K562 (cell line): ENCODE measurements around the gene EDARADD. TPM values are rescaled to one million over a fixed set of nuclear protein-coding genes. Genes with fewer than 3 reads are reported as not detected.
A peak's percentile ranks its signal among the peaks of the same experiment; 100 is the strongest.

Experiments used
- E2F3 ChIP-seq: fragments of 250-450 bp; sonication (Bioruptor Pico); IDR thresholded peaks from 2 replicates; pipeline ENCODE4 v1.4.0; 2020; ENCODE audit warnings: mild to moderate bottlenecking
- NBN ChIP-seq: fragments of 450-650 bp; IDR thresholded peaks from 2 replicates; pipeline ENCODE4 v1.6.1; 2016; ENCODE audit warnings: low read depth, mild to moderate bottlenecking
- PYGO2 ChIP-seq: fragments of 450-650 bp; IDR thresholded peaks from 2 replicates; pipeline ENCODE4 v1.6.1; 2016; ENCODE audit warnings: mild to moderate bottlenecking, missing genetic modification characterization, moderate library complexity, missing compliant biosample characterization
- SFPQ ChIP-seq: fragments of 200-400 bp; formaldehyde crosslinking; IDR thresholded peaks from 2 replicates; pipeline ENCODE4 v1.6.1; 2017; ENCODE audit warnings: mild to moderate bottlenecking, low read depth, low read length, moderate library complexity
- SMAD4 ChIP-seq: fragments of 250-450 bp; sonication (Bioruptor Pico); conservative IDR thresholded peaks from 2 replicates; pipeline ENCODE4 v1.8.0; 2021; ENCODE audit warnings: inconsistent platforms, mild to moderate bottlenecking, moderate library complexity
- VEZF1 ChIP-seq: fragments of 200-800 bp; sonication (Bioruptor generic); IDR thresholded peaks from 2 replicates; pipeline ENCODE4 v1.6.1; 2017; ENCODE audit warnings: missing genetic modification characterization, missing compliant biosample characterization
- ZBTB11 ChIP-seq, 3 experiments: fragments of 200-800 bp in 1 of 3; fragments of 250-450 bp in 1 of 3; fragments of 450-650 bp in 1 of 3; sonication (Bioruptor Pico) in 1 of 3; sonication (Bioruptor generic) in 1 of 3; formaldehyde crosslinking in 1 of 3; IDR thresholded peaks; 2 replicates each; pipeline versions ENCODE4 v1.6.1 to v1.8.0; 2016 to 2022; ENCODE audit warnings: mild to moderate bottlenecking in 2 of 3, missing genetic modification characterization in 2 of 3, missing compliant biosample characterization in 1 of 3, moderate library complexity in 1 of 3
- ZNF589 ChIP-seq: fragments of 200-800 bp; sonication (Bioruptor generic); IDR thresholded peaks from 2 replicates; pipeline ENCODE4 v1.6.1; 2016; ENCODE audit warnings: low read depth, missing genetic modification characterization, missing compliant biosample characterization
- polyA plus RNA-seq, 8 experiments: library from polyadenylated mRNA; depleted of rRNA in 4 of 8; stranded (reverse) in 5 of 8; unstranded in 3 of 8; fragments of >200 nt; fragmentation: Nextera tagmentation in 2 of 8; fragmentation: Illumina TruSeq in 1 of 8; extraction: Ambion mirVana in 2 of 8; extraction: Trizol in 1 of 8; gene quantifications; 2 replicates each; pipeline versions ENCODE4 v1.2.1 to v1.2.3, GENCODE V29; 2011 to 2014; ENCODE audit warnings: inconsistent platforms in 1 of 8, missing spikeins in 1 of 8
- total RNA-seq, 7 experiments: library from RNA; depleted of rRNA in 6 of 7; stranded (reverse); fragments of >200 nt in 6 of 7; fragmentation: Illumina TruSeq in 2 of 7; extraction: Trizol in 2 of 7; gene quantifications; 2 replicates each; pipeline versions ENCODE4 v1.2.1 to v1.2.3, GENCODE V29; 2011 to 2021; ENCODE audit warnings: low replicate concordance in 1 of 7
- TF ChIP-seq, protein P1 (sequence below), 2 experiments: fragments of 450-650 bp; IDR thresholded peaks; 2 replicates each; pipeline ENCODE4 v1.6.1; 2016; ENCODE audit warnings: mild to moderate bottlenecking in 2 of 2, borderline replicate concordance in 1 of 2, low read depth in 1 of 2, moderate library complexity in 1 of 2

Gene EDARADD
- total and polyA plus RNA-seq, 9 of the 15 experiments (the other 6 are each of a cell fraction or from before 2014, with no cell fraction given): 0.46 to 32.4 (median 20.6) TPM

DNA sequence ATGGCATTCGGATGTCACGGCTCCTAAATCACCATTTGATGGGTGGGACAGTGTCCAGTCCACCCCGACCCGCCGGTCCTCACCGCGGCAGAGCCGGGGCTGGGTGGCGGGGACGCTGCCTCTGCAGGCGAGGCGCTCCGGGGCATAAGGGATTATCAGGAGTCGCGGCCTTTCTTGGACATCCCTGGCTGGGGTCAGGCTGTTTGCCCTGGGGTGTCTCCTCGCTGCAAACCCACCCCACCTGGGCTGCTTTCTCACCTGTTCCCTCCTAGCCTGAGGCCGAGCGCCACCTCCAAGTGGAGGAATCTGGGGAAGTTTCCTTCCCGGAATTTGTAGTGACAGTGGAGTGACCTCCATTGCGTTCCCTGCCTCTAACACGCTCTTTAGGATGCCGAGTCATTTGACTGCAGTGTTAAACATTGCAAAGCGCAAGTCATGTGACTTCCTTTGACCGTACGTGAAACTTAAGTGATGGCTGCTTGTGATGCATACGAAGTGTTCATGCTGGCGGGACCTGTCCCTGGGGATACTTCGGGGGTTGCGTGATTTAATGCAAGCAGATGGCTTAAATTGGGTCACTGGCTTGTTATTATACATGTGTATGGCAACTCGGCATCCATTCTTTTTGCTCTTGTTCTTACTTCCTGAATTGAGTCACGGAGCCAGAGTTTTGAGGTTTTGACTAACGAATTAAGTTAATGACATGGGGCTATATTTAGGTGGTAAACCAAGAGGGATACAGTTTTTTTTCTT, 130.2 kb downstream of the EDARADD start (continued):
- TF ChIP-seq VEZF1 (no peak), SMAD4 (CRISPR knock-in tag) (no peak), ZNF589 (CRISPR knock-in tag) (peak; percentile 29; the same call in 1 of the 2 replicates), SFPQ (no peak), NBN (peak; percentile 60; the same call in 1 of the 2 replicates), E2F3 (CRISPR knock-in tag) (no peak), ZBTB11 (CRISPR knock-in tag; IDR thresholded peaks at IDR 0.05) (peak in 1 of 3 experiments; percentile 66; a peak in 2 of 6 replicates), PYGO2 (tag) (no peak)
- TF ChIP-seq, protein P1, sequence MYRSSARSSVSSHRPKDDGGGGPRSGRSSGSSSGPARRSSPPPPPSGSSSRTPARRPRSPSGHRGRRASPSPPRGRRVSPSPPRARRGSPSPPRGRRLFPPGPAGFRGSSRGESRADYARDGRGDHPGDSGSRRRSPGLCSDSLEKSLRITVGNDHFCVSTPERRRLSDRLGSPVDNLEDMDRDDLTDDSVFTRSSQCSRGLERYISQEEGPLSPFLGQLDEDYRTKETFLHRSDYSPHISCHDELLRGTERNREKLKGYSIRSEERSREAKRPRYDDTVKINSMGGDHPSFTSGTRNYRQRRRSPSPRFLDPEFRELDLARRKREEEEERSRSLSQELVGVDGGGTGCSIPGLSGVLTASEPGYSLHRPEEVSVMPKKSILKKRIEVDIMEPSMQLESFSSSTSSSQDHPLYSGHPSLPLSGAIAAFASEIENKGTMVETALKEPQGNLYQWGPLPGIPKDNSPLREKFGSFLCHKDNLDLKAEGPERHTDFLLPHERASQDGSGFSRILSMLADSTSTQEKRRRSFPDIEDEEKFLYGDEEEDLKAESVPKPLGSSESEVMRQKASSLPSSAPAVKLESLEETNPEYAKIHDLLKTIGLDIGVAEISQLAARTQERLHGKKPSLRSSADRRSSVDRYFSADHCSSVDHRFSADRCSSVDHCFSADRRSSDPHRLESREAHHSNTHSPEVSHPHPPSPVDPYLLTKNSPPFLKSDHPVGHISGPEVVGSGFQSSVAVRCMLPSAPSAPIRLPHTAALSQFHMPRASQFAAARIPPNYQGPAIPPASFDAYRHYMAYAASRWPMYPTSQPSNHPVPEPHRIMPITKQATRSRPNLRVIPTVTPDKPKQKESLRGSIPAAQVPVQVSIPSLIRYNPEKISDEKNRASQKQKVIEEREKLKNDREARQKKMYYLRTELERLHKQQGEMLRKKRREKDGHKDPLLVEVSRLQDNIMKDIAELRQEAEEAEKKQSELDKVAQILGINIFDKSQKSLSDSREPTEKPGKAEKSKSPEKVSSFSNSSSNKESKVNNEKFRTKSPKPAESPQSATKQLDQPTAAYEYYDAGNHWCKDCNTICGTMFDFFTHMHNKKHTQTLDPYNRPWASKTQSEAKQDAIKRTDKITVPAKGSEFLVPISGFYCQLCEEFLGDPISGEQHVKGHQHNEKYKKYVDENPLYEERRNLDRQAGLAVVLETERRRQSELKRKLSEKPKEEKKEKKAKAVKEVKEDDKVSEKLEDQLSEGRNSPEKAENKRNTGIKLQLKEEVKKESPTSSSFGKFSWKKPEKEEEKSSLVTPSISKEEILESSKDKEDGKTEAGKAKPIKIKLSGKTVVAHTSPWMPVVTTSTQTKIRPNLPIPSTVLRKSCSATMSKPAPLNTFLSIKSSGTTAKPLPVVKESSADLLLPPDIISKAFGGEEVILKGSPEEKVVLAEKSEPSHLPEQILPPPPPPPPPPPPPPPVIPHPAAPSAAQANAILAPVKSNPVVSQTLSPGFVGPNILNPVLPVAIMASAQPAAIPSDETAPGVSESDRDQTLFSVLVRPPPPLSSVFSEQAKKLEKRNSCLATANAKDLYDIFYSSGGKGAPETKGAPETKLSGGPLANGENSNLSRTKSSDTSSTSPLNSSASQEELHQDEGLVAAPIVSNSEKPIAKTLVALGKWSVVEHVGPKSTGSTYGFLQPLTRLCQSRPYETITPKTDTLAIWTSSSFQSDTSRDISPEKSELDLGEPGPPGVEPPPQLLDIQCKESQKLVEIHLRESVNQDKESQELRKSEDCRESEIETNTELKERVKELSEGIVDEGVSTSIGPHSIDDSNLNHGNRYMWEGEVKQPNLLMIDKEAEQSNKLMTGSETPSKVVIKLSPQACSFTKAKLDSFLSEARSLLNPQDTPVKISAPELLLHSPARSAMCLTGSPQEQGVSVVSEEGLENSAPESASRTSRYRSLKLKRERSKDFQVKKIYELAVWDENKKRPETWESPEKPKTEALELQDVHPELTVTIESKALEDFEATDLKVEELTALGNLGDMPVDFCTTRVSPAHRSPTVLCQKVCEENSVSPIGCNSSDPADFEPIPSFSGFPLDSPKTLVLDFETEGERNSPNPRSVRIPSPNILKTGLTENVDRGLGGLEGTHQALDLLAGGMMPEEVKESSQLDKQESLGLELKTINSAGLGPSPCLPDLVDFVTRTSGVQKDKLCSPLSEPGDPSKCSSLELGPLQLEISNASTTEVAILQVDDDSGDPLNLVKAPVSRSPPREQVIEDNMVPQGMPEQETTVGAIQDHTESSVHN (IDR thresholded peaks at IDR 0.05; ENCODE audit: borderline replicate concordance in 1 of 2, low read depth in 1 of 2): no peak; a peak in 1 of 4 replicates
